SK-N-SH treated with all-trans-retinoic acid at 6 μM for 48 hours (cell line): ENCODE measurements around the gene SLC6A19.

Source experiments
- ATAC-seq: fragments of 200-7000 bp; cut with Tn5 transposase; 3 replicates; pipeline ENCODE4 v1.9.1; 2020; ENCODE audit warnings: mild to moderate bottlenecking, moderate library complexity
- ARNTL ChIP-seq: fragments of 450-650 bp; formaldehyde crosslinking; IDR thresholded peaks from 2 replicates; pipeline ENCODE4 v1.5.0; 2020; ENCODE audit warnings: low read depth, mild to moderate bottlenecking, moderate library complexity, borderline replicate concordance
- BACH2 ChIP-seq: fragments of 250-450 bp; sonication (Bioruptor Pico); IDR thresholded peaks from 2 replicates; pipeline ENCODE4 v1.9.0; 2021; ENCODE audit warnings: mild to moderate bottlenecking, borderline replicate concordance
- CSDC2 ChIP-seq: fragments of 250-450 bp; sonication (Bioruptor Pico); IDR thresholded peaks from 2 replicates; pipeline ENCODE4 v1.5.0; 2020; ENCODE audit warnings: mild to moderate bottlenecking, moderate library complexity
- ESRRG ChIP-seq: fragments of 250-450 bp; sonication (Bioruptor Pico); IDR thresholded peaks from 2 replicates; pipeline ENCODE4 v1.6.1; 2021; ENCODE audit warnings: mild to moderate bottlenecking
- GLIS3 ChIP-seq: fragments of 250-450 bp; sonication (Bioruptor Pico); IDR thresholded peaks from 2 replicates; pipeline ENCODE4 v1.5.0; 2020; ENCODE audit warnings: mild to moderate bottlenecking, moderate library complexity
- ISL1 ChIP-seq: fragments of 250-450 bp; sonication (Bioruptor Pico); IDR thresholded peaks from 2 replicates; pipeline ENCODE4 v2.1.2; 2022; ENCODE audit warnings: mild to moderate bottlenecking, moderate library complexity
- OSR1 ChIP-seq: fragments of 250-450 bp; sonication (Bioruptor Pico); IDR thresholded peaks from 2 replicates; pipeline ENCODE4 v1.8.0; 2022; ENCODE audit warnings: moderate library complexity, mild to moderate bottlenecking, inconsistent platforms
- PPARA ChIP-seq: fragments of 250-450 bp; sonication (Bioruptor Pico); IDR thresholded peaks from 2 replicates; pipeline ENCODE4 v1.5.0; 2020; ENCODE audit warnings: mild to moderate bottlenecking, borderline replicate concordance
- RARB ChIP-seq: fragments of 250-450 bp; sonication (Bioruptor Pico); IDR thresholded peaks from 2 replicates; pipeline ENCODE4 v1.8.0; 2021; ENCODE audit warnings: mild to moderate bottlenecking, moderate library complexity
- SNAI2 ChIP-seq: fragments of 250-450 bp; sonication (Bioruptor Pico); IDR thresholded peaks from 2 replicates; pipeline ENCODE4 v1.5.0; 2020; ENCODE audit warnings: mild to moderate bottlenecking, moderate library complexity
- TCF4 ChIP-seq: fragments of 250-450 bp; sonication (Bioruptor Pico); IDR thresholded peaks from 2 replicates; pipeline ENCODE4 v1.8.0; 2021; ENCODE audit warnings: mild to moderate bottlenecking, moderate library complexity, borderline replicate concordance
- TOX ChIP-seq: fragments of 250-450 bp; sonication (Bioruptor Pico); IDR thresholded peaks from 2 replicates; pipeline ENCODE4 v1.8.0; 2021; ENCODE audit warnings: mild to moderate bottlenecking, moderate library complexity, borderline replicate concordance
- ZC3H10 ChIP-seq: fragments of 250-450 bp; sonication (Bioruptor Pico); IDR thresholded peaks from 2 replicates; pipeline ENCODE4 v1.5.1; 2021; ENCODE audit warnings: mild to moderate bottlenecking, moderate library complexity
- ZFP3 ChIP-seq: fragments of 250-450 bp; sonication (Bioruptor Pico); IDR thresholded peaks from 2 replicates; pipeline ENCODE4 v1.5.0; 2020; ENCODE audit warnings: mild to moderate bottlenecking, moderate library complexity
- ZFP30 ChIP-seq: fragments of 450-650 bp; formaldehyde crosslinking; IDR thresholded peaks from 2 replicates; pipeline ENCODE4 v1.5.0; 2022; ENCODE audit warnings: mild to moderate bottlenecking, moderate library complexity
- ZNF565 ChIP-seq: fragments of 450-650 bp; formaldehyde crosslinking; conservative IDR thresholded peaks from 2 replicates; pipeline ENCODE4 v1.5.0; 2020; ENCODE audit warnings: low read depth, mild to moderate bottlenecking, moderate library complexity
- ZNF70 ChIP-seq: fragments of 450-650 bp; formaldehyde crosslinking; IDR thresholded peaks from 2 replicates; pipeline ENCODE4 v1.5.0; 2020; ENCODE audit warnings: mild to moderate bottlenecking, moderate library complexity
- ZNF8 ChIP-seq: fragments of 450-650 bp; formaldehyde crosslinking; IDR thresholded peaks from 2 replicates; pipeline ENCODE4 v1.5.0; 2020; ENCODE audit warnings: mild to moderate bottlenecking, moderate library complexity
- TF ChIP-seq, protein P1 (sequence below): fragments of 250-450 bp; sonication (Bioruptor Pico); IDR thresholded peaks from 2 replicates; pipeline ENCODE4 v1.5.1; 2021; ENCODE audit warnings: mild to moderate bottlenecking, moderate library complexity
- TF ChIP-seq, protein P2 (sequence below): fragments of 250-450 bp; sonication (Bioruptor Pico); IDR thresholded peaks from 2 replicates; pipeline ENCODE4 v1.8.0; 2021; ENCODE audit warnings: low read depth, mild to moderate bottlenecking, moderate library complexity, borderline replicate concordance
- TF ChIP-seq, protein P3 (sequence below): fragments of 250-450 bp; sonication (Bioruptor Pico); IDR thresholded peaks from 2 replicates; pipeline ENCODE4 v1.8.0; 2020; ENCODE audit warnings: mild to moderate bottlenecking, moderate library complexity, borderline replicate concordance
- TF ChIP-seq, protein P4 (sequence below): fragments of 250-450 bp; sonication (Bioruptor Pico); IDR thresholded peaks from 2 replicates; pipeline ENCODE4 v1.5.1; 2020; ENCODE audit warnings: low read depth, mild to moderate bottlenecking, moderate library complexity

SLC6A19 gene

DNA sequence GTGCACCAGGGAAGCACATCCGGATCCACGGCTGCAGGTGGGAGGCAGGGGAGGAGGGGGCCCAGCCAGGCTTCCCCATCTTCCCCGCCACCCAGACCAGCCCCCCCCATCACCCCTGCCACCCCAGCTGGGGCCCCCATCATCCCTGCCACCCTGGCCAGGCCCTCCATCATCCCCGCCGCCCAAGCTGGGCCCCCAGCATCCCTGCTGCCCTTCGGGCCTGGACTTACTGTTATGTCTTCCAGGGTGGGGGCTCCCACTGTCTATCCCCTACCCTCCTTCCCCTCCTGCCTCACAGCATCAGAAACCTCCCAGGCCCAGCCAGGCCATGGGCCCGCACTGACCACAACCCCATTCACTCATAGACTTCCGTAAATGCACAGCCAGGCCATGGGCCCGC lies 51.3 kb downstream of the SLC6A19 start:
- TF ChIP-seq ZNF565: no peak
- no peak for TF ChIP-seq ZFP3 (CRISPR knock-in tag)
- no peak for TF ChIP-seq RARB (CRISPR knock-in tag)
- no peak for ATAC-seq

DNA sequence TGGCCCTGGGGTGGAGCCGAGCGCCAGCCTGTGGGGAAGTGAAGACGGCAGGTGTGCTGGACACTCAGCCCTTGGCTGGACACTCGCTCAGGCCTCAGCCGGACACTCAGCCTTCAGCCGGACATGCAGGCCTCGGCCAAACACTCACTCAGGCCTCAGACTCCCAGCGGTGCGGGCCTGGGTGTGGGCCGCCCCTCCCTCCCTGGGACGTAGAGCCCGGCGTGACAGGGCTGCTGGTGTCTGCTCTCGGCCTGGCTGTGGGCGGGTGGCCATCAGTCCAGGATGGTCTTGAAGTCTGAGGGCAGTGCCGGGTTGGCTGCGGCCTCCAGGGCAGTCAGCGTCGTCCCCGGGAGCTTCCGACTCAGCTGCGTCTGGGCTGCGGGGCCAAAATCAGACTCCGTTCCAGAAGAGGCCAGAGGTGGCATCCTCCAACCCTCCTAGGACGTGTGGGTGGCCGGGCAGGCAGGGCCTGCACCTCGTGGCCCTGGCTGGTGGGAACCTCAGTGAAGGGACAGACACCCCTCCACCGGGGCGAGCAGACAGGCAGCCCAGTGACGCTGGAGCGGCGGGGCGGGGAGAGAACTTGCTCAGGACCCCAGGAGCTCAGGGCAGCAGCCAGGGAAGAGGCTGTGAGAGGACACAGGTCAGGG lies 52.2 kb downstream of the SLC6A19 start:
- no peak for ATAC-seq
- TF ChIP-seq ZC3H10 (CRISPR knock-in tag): no peak
- TF ChIP-seq ESRRG: no peak
- no peak for TF ChIP-seq RARB (CRISPR knock-in tag)
- TF ChIP-seq ZNF70: no peak
- TF ChIP-seq OSR1 (CRISPR knock-in tag): no peak
- TF ChIP-seq, protein P1, sequence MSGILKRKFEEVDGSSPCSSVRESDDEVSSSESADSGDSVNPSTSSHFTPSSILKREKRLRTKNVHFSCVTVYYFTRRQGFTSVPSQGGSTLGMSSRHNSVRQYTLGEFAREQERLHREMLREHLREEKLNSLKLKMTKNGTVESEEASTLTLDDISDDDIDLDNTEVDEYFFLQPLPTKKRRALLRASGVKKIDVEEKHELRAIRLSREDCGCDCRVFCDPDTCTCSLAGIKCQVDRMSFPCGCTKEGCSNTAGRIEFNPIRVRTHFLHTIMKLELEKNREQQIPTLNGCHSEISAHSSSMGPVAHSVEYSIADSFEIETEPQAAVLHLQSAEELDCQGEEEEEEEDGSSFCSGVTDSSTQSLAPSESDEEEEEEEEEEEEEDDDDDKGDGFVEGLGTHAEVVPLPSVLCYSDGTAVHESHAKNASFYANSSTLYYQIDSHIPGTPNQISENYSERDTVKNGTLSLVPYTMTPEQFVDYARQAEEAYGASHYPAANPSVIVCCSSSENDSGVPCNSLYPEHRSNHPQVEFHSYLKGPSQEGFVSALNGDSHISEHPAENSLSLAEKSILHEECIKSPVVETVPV (CRISPR knock-in tag): no peak
- TF ChIP-seq ZFP30 (CRISPR knock-in tag): no peak
- no peak for TF ChIP-seq ZFP3 (CRISPR knock-in tag)
- TF ChIP-seq BACH2 (CRISPR knock-in tag): no peak
- TF ChIP-seq ZNF565: no peak
- no peak for TF ChIP-seq PPARA (CRISPR knock-in tag)
- TF ChIP-seq, protein P2, sequence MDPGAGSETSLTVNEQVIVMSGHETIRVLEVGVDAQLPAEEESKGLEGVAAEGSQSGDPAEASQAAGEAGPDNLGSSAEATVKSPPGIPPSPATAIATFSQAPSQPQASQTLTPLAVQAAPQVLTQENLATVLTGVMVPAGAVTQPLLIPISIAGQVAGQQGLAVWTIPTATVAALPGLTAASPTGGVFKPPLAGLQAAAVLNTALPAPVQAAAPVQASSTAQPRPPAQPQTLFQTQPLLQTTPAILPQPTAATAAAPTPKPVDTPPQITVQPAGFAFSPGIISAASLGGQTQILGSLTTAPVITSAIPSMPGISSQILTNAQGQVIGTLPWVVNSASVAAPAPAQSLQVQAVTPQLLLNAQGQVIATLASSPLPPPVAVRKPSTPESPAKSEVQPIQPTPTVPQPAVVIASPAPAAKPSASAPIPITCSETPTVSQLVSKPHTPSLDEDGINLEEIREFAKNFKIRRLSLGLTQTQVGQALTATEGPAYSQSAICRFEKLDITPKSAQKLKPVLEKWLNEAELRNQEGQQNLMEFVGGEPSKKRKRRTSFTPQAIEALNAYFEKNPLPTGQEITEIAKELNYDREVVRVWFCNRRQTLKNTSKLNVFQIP (CRISPR knock-in tag): no peak
- TF ChIP-seq ZNF8 (CRISPR knock-in tag): no peak
- TF ChIP-seq CSDC2 (CRISPR knock-in tag): no peak
- no peak for TF ChIP-seq GLIS3
- no peak for TF ChIP-seq TOX (CRISPR knock-in tag)

DNA sequence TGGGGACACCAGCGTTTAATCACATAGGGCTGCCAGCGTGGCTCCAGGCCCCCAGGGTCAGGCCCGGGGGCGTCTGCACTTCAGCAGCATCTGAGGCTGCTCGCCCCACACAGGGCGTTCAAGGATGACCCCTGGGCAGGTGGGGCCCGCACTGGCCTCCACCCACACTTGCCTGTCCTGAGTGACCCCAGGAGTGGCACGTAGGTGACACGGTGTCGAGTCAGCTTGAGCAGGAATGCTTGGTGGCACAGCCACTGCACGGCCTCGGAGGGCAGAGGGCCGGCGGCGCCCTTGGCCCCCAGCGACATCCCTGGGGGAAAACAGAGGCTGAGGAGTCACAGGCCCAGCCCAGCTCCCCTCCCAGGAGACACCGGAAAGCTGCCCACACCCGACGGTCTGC lies 52.8 kb downstream of the SLC6A19 start:
- TF ChIP-seq RARB (CRISPR knock-in tag) (no peak), CSDC2 (CRISPR knock-in tag) (no peak), BACH2 (CRISPR knock-in tag) (no peak), TCF4 (CRISPR knock-in tag) (no peak), TOX (CRISPR knock-in tag) (no peak), OSR1 (CRISPR knock-in tag) (no peak), ESRRG (no peak), ISL1 (no peak), SNAI2 (CRISPR knock-in tag) (no peak), ZNF70 (no peak), GLIS3 (no peak), ARNTL (CRISPR knock-in tag) (no peak), ZFP30 (CRISPR knock-in tag) (no peak)
- TF ChIP-seq, protein P3, sequence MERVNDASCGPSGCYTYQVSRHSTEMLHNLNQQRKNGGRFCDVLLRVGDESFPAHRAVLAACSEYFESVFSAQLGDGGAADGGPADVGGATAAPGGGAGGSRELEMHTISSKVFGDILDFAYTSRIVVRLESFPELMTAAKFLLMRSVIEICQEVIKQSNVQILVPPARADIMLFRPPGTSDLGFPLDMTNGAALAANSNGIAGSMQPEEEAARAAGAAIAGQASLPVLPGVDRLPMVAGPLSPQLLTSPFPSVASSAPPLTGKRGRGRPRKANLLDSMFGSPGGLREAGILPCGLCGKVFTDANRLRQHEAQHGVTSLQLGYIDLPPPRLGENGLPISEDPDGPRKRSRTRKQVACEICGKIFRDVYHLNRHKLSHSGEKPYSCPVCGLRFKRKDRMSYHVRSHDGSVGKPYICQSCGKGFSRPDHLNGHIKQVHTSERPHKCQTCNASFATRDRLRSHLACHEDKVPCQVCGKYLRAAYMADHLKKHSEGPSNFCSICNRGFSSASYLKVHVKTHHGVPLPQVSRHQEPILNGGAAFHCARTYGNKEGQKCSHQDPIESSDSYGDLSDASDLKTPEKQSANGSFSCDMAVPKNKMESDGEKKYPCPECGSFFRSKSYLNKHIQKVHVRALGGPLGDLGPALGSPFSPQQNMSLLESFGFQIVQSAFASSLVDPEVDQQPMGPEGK (CRISPR knock-in tag): no peak
- TF ChIP-seq, protein P4, sequence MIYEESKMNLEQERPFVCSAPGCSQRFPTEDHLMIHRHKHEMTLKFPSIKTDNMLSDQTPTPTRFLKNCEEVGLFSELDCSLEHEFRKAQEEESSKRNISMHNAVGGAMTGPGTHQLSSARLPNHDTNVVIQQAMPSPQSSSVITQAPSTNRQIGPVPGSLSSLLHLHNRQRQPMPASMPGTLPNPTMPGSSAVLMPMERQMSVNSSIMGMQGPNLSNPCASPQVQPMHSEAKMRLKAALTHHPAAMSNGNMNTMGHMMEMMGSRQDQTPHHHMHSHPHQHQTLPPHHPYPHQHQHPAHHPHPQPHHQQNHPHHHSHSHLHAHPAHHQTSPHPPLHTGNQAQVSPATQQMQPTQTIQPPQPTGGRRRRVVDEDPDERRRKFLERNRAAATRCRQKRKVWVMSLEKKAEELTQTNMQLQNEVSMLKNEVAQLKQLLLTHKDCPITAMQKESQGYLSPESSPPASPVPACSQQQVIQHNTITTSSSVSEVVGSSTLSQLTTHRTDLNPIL (CRISPR knock-in tag): no peak
- TF ChIP-seq, protein P2 (CRISPR knock-in tag): no peak
- no peak for ATAC-seq
